SK-N-SH (cell line): ENCODE data around the gene AMELX. TPM values are rescaled to one million over a fixed set of nuclear protein-coding genes. Genes with fewer than 3 reads are reported as not detected.

Source experiments
- CTCF ChIA-PET: fragments of 300-600, 350-600 bp; formaldehyde crosslinking; extraction: SDS; loops from one replicate; lab custom pipeline; 2021; lab: Yijun Ruan, JAX
- POLR2A ChIA-PET: fragments of 350-600 bp; sonication (Branson Sonifier 250); formaldehyde crosslinking; extraction: SDS; loops from one replicate; lab custom pipeline; 2020; ENCODE audit warnings: antibody characterized with exemption, inconsistent platforms; lab: Yijun Ruan, JAX
- DNase-seq: peaks from one replicate; pipeline ENCODE4 v3.0.0; 2012
- H2AFZ ChIP-seq: fragments of 200-600 bp; sonication (generic); 2 replicates; pipeline ENCODE4 v1.8.1; 2016; ENCODE audit warnings: antibody characterized with exemption, mild to moderate bottlenecking, low read depth
- H3F3A ChIP-seq: fragments of 200-600 bp; sonication (generic); replicated peaks from 2 replicates; pipeline ENCODE3; 2016; ENCODE audit warnings: antibody characterized with exemption, mild to moderate bottlenecking; ENCODE audit not compliant: insufficient read depth
- H3K27ac ChIP-seq, 2 experiments: fragments of 200-500 bp in 1 of 2; fragments of 200-600 bp in 1 of 2; sonication (Bioruptor generic) in 1 of 2; sonication (generic), shearing (Covaris generic) in 1 of 2; 2 replicates each; pipeline versions ENCODE4 v1.5.1 to v1.6.1; 2014 to 2016; ENCODE audit warnings: low read depth in 2 of 2, inconsistent platforms in 1 of 2, low read length in 1 of 2, mild to moderate bottlenecking in 1 of 2, mixed read lengths in 1 of 2
- H3K27me3 ChIP-seq: fragments of 200-600 bp; sonication (generic), shearing (Covaris generic); 2 replicates; pipeline ENCODE4 v1.6.1; 2016; ENCODE audit warnings: mixed run types; ENCODE audit not compliant: insufficient read depth
- H3K36me3 ChIP-seq, 2 experiments: fragments of 200-500 bp in 1 of 2; fragments of 200-600 bp in 1 of 2; sonication (Bioruptor generic) in 1 of 2; sonication (generic) in 1 of 2; replicated peaks in 1 of 2; 2 replicates each; pipeline versions ENCODE3 to v1.5.1; 2014 to 2016; ENCODE audit warnings: low read length in 1 of 2, mild to moderate bottlenecking in 1 of 2; ENCODE audit not compliant: insufficient read depth in 2 of 2, control insufficient read depth in 1 of 2
- H3K4me1 ChIP-seq, 2 experiments: fragments of 200-500 bp in 1 of 2; fragments of 200-600 bp in 1 of 2; sonication (Bioruptor generic) in 1 of 2; sonication (generic), shearing (Covaris generic) in 1 of 2; 2 replicates each; pipeline versions ENCODE4 v1.5.1 to v1.6.1; 2014 to 2016; ENCODE audit warnings: low read depth in 1 of 2, low read length in 1 of 2, mixed run types in 1 of 2; ENCODE audit not compliant: insufficient read depth in 2 of 2, control insufficient read depth in 1 of 2
- H3K4me2 ChIP-seq: fragments of 200-600 bp; sonication (generic), shearing (Covaris generic); 2 replicates; pipeline ENCODE4 v1.6.1; 2017; ENCODE audit warnings: mixed run types
- H3K4me3 ChIP-seq, 2 experiments: fragments of 200-500 bp in 1 of 2; fragments of 200-600 bp in 1 of 2; sonication (Bioruptor generic) in 1 of 2; sonication (generic), shearing (Covaris generic) in 1 of 2; 2 replicates each; pipeline versions ENCODE4 v1.5.1 to v1.8.1; 2014 to 2016; ENCODE audit warnings: low read depth in 2 of 2, inconsistent platforms in 1 of 2, low read length in 1 of 2, mild to moderate bottlenecking in 1 of 2, mixed read lengths in 1 of 2, moderate library complexity in 1 of 2
- H3K79me2 ChIP-seq: fragments of 200-600 bp; sonication (generic); 2 replicates; pipeline ENCODE4 v1.8.1; 2017; ENCODE audit warnings: mild to moderate bottlenecking; ENCODE audit not compliant: insufficient read depth
- H3K9ac ChIP-seq: fragments of 200-600 bp; sonication (generic); 2 replicates; pipeline ENCODE4 v1.6.1; 2017; ENCODE audit warnings: mixed run types
- H3K9me2 ChIP-seq: fragments of 200-600 bp; sonication (generic); 2 replicates; pipeline ENCODE4 v1.6.1; 2017; ENCODE audit warnings: mixed run types
- H3K9me3 ChIP-seq: fragments of 200-600 bp; sonication (generic); 2 replicates; pipeline ENCODE4 v1.6.1; 2017; ENCODE audit warnings: mixed run types, mild to moderate bottlenecking, moderate library complexity
- H4K20me1 ChIP-seq: fragments of 200-600 bp; sonication (generic); 2 replicates; pipeline ENCODE4 v1.6.1; 2017; ENCODE audit warnings: mild to moderate bottlenecking, mixed run types; ENCODE audit not compliant: insufficient read depth
- CHD2 ChIP-seq: fragments of 150-350 bp; IDR thresholded peaks from 2 replicates; pipeline ENCODE4 v1.6.1; 2018; ENCODE audit warnings: low read length; ENCODE audit not compliant: partially characterized antibody
- CTCF ChIP-seq: fragments of 200-600 bp; sonication (generic); IDR thresholded peaks from 2 replicates; pipeline ENCODE4 v1.6.1; 2017; ENCODE audit warnings: antibody characterized with exemption, mild to moderate bottlenecking, moderate library complexity
- FOSL2 ChIP-seq: IDR thresholded peaks from 2 replicates; pipeline ENCODE4 v1.4.0; 2012; ENCODE audit warnings: low read depth, mild to moderate bottlenecking, moderate library complexity, borderline replicate concordance
- FOXJ3 ChIP-seq: sonication (generic); formaldehyde crosslinking; IDR thresholded peaks from 2 replicates; pipeline ENCODE4 v1.5.1; 2020; ENCODE audit warnings: mild to moderate bottlenecking, missing genetic modification reagents
- FOXM1 ChIP-seq: IDR thresholded peaks from 2 replicates; pipeline ENCODE4 v1.4.0; 2012; ENCODE audit warnings: low read depth, mild to moderate bottlenecking
- GATA2 ChIP-seq: sonication (generic); formaldehyde crosslinking; IDR thresholded peaks from 2 replicates; pipeline ENCODE4 v1.5.0; 2020; ENCODE audit warnings: mild to moderate bottlenecking, missing genetic modification reagents
- IRF3 ChIP-seq: fragments of 150-350 bp; IDR thresholded peaks from 2 replicates; pipeline ENCODE4 v1.6.1; 2016; ENCODE audit warnings: mild to moderate bottlenecking, low read depth, low read length
- MAX ChIP-seq: IDR thresholded peaks from 2 replicates; pipeline ENCODE4 v1.4.0; 2012; ENCODE audit warnings: low read depth
- NFIC ChIP-seq: IDR thresholded peaks from 2 replicates; pipeline ENCODE4 v1.4.0; 2012; ENCODE audit warnings: borderline replicate concordance
- NRF1 ChIP-seq: IDR thresholded peaks from 2 replicates; pipeline ENCODE4 v1.6.1; 2012; ENCODE audit warnings: low read depth, mild to moderate bottlenecking, low read length
- POLR2AphosphoS5 ChIP-seq: IDR thresholded peaks from 2 replicates; pipeline ENCODE4 v1.6.1; 2012; ENCODE audit warnings: low read depth, low read length
- RAD21 ChIP-seq: IDR thresholded peaks from 2 replicates; pipeline ENCODE4 v1.6.1; 2012; ENCODE audit warnings: mild to moderate bottlenecking, low read length
- RXRA ChIP-seq: IDR thresholded peaks from 2 replicates; pipeline ENCODE4 v1.4.0; 2012; ENCODE audit warnings: low read depth, mild to moderate bottlenecking, borderline replicate concordance
- TAF1 ChIP-seq: IDR thresholded peaks from 2 replicates; pipeline ENCODE4 v1.6.1; 2012; ENCODE audit warnings: low read depth, mild to moderate bottlenecking, low read length, moderate library complexity, borderline replicate concordance
- TCF12 ChIP-seq: IDR thresholded peaks from 2 replicates; pipeline ENCODE4 v1.4.0; 2012
- USF2 ChIP-seq: fragments of 150-350 bp; IDR thresholded peaks from 2 replicates; pipeline ENCODE4 v1.6.1; 2017; ENCODE audit warnings: antibody characterized with exemption, low read length, low read depth, borderline replicate concordance
- YY1 ChIP-seq: IDR thresholded peaks from 2 replicates; pipeline ENCODE4 v1.4.0; 2012; ENCODE audit warnings: low read depth, mild to moderate bottlenecking
- WGBS: methylation state at CpG from one replicate; pipeline ENCODE4 v1.1.6; 2017; ENCODE audit warnings: low lambda C conversion rate; 5-methylcytosine and 5-hydroxymethylcytosine counted together
- polyA plus RNA-seq, 3 experiments: library from polyadenylated mRNA; depleted of rRNA; stranded (reverse); fragments of >200 nt; gene quantifications; 2 replicates each; pipeline ENCODE4 v1.2.3, GENCODE V29; 2012

AMELX gene
- polyA plus RNA-seq, 1 of the 3 experiments (the other 2 are of a cell fraction) = not detected

GRCh38 chrX:11321986-11322385 lies 28.8 kb downstream of the AMELX start:
- no peak for TF ChIP-seq FOXM1
- no peak for TF ChIP-seq YY1
- no peak for TF ChIP-seq NFIC
- TF ChIP-seq FOSL2 = no peak
- no peak for TF ChIP-seq TAF1
- no peak for TF ChIP-seq NRF1
- no peak for TF ChIP-seq GATA2 (CRISPR knock-in tag)
- no peak for TF ChIP-seq USF2
- TF ChIP-seq RAD21 = no peak
- TF ChIP-seq CHD2 = no peak
- TF ChIP-seq CTCF = no peak
- TF ChIP-seq RXRA = no peak
- TF ChIP-seq TCF12 = no peak
- TF ChIP-seq IRF3 = no peak
- TF ChIP-seq FOXJ3 (CRISPR knock-in tag) = no peak
- TF ChIP-seq MAX = no peak
- TF ChIP-seq POLR2AphosphoS5 = no peak
- CTCF ChIA-PET = no interaction called here

More at GRCh38 chrX:11321986-11322385, 28.8 kb downstream of the AMELX start:
- no peak overlapping the region for H2AFZ ChIP-seq
- WGBS = 66% methylated on average over 2 of the region's 2 CpGs
- no peaks in the 10 kb centered on the region for H3K79me2 ChIP-seq
- no peak overlapping the region for H3K4me3 ChIP-seq
- no peak for DNase-seq
- H3K4me1 ChIP-seq = no peaks in the 10 kb centered on the region
- H3K27me3 ChIP-seq = no peaks in the 10 kb centered on the region
- POLR2A ChIA-PET = no interaction called here
- H3K9me3 ChIP-seq = no peaks in the 10 kb centered on the region; the same call in 1 of the 2 replicates
- no peak overlapping the region for H3K4me2 ChIP-seq
- H3K27ac ChIP-seq = no peak overlapping the region
- H3K9me2 ChIP-seq = no peaks in the 10 kb centered on the region
- H4K20me1 ChIP-seq = no peaks in the 10 kb centered on the region
- H3K36me3 ChIP-seq = no peaks in the 10 kb centered on the region
- no peaks in the 10 kb centered on the region for H3F3A ChIP-seq
- no peak overlapping the region for H3K9ac ChIP-seq
